HCT116 (cell line): ENCODE measurements around the gene CMBL. TPM values are rescaled to one million over a fixed set of nuclear protein-coding genes. Genes with fewer than 3 reads are reported as not detected.

Experiments
- ATAC-seq: fragments of 200-7000 bp; cut with Tn5 transposase; 2 replicates; pipeline ENCODE4 v1.9.1; 2020; ENCODE audit warnings: mild to moderate bottlenecking, moderate library complexity
- BruUV-seq: library from RNA; stranded (reverse); fragments of 400-500 nt; replicated peaks from 2 replicates; lab custom pipeline; 2021; lab: Mats Ljungman, UMichigan
- CTCF ChIA-PET: fragments of 300-600 bp; sonication (Branson Sonifier 250); formaldehyde crosslinking; loops from one replicate; lab custom pipeline; 2021; ENCODE audit warnings: antibody characterized with exemption; lab: Charles Lee
- POLR2A ChIA-PET: fragments of 300-600, 350-600 bp; sonication (Branson Sonifier 250); formaldehyde crosslinking; loops from one replicate; lab custom pipeline; 2021; ENCODE audit warnings: antibody characterized with exemption; lab: Charles Lee
- RAD21 ChIA-PET, 2 experiments: fragments of 300-600 bp; sonication (Branson Sonifier 250); formaldehyde crosslinking; loops; one replicate each; lab custom pipeline; 2023; ENCODE audit warnings: low total read pairs in 2 of 2; ENCODE audit not compliant: uncharacterized antibody in 2 of 2, unreplicated experiment in 2 of 2, low non-redundant PET in 1 of 2; lab: Charles Lee
- DNase-seq: peaks from one replicate; pipeline ENCODE4 v3.0.0-alpha.2; 2010; ENCODE audit warnings: low read depth, low spot score
- H2AFZ ChIP-seq: fragments of 200-600 bp; shearing (Covaris generic), sonication (generic); 2 replicates; pipeline ENCODE4 v1.6.1; 2017; ENCODE audit warnings: low read depth, mixed run types, mixed read lengths, antibody characterized with exemption, low read length; ENCODE audit not compliant: poor library complexity, severe bottlenecking
- H3K27ac ChIP-seq: 2 replicates; pipeline ENCODE4 v1.5.1; 2012; ENCODE audit warnings: low read depth, low read length
- H3K27me3 ChIP-seq: fragments of 200-600 bp; sonication (generic); 2 replicates; pipeline ENCODE4 v1.6.1; 2016; ENCODE audit warnings: mixed run types, low read length, mixed read lengths; ENCODE audit not compliant: insufficient read depth
- H3K36me3 ChIP-seq, 2 experiments: fragments of 200-500 bp in 1 of 2; fragments of 200-600 bp in 1 of 2; sonication (Bioruptor generic) in 1 of 2; sonication (generic) in 1 of 2; 2 replicates each; pipeline versions ENCODE4 v1.5.1 to v1.6.1; 2014 to 2016; ENCODE audit warnings: low read length in 2 of 2, inconsistent platforms in 1 of 2, mixed read lengths in 1 of 2, mixed run types in 1 of 2; ENCODE audit not compliant: insufficient read depth in 2 of 2, control insufficient read depth in 1 of 2
- H3K4me1 ChIP-seq, 2 experiments: fragments of 200-600 bp in 1 of 2; sonication (generic) in 1 of 2; 2 replicates each; pipeline versions ENCODE4 v1.5.1 to v1.6.1; 2012 to 2017; ENCODE audit warnings: low read length in 2 of 2, inconsistent platforms in 1 of 2, mild to moderate bottlenecking in 1 of 2, mixed read lengths in 1 of 2, mixed run types in 1 of 2, moderate library complexity in 1 of 2; ENCODE audit not compliant: insufficient read depth in 2 of 2, control insufficient read depth in 1 of 2
- H3K4me2 ChIP-seq: fragments of 200-600 bp; sonication (generic); 2 replicates; pipeline ENCODE4 v1.6.1; 2017; ENCODE audit warnings: mixed run types, low read length, mixed read lengths
- H3K4me3 ChIP-seq, 2 experiments: fragments of 200-600 bp in 1 of 2; sonication (generic) in 1 of 2; replicated peaks in 1 of 2; 2 replicates each; pipeline ENCODE4 v1.5.1; 2011 to 2016; ENCODE audit warnings: low read length in 2 of 2, control low read depth in 1 of 2, low read depth in 1 of 2, mild to moderate bottlenecking in 1 of 2, mixed read lengths in 1 of 2, mixed run types in 1 of 2
- H3K79me2 ChIP-seq: fragments of 200-600 bp; sonication (generic); 2 replicates; pipeline ENCODE4 v1.6.1; 2017; ENCODE audit warnings: mild to moderate bottlenecking, mixed run types, low read length, moderate library complexity, mixed read lengths; ENCODE audit not compliant: insufficient read depth
- H3K9ac ChIP-seq: fragments of 200-600 bp; sonication (generic); 2 replicates; pipeline ENCODE4 v1.6.1; 2016; ENCODE audit warnings: low read length, mixed read lengths
- H3K9me2 ChIP-seq: fragments of 200-600 bp; sonication (generic), shearing (Covaris generic); 2 replicates; pipeline ENCODE4 v1.6.1; 2017; ENCODE audit warnings: mixed run types, mild to moderate bottlenecking, moderate library complexity; ENCODE audit not compliant: insufficient read depth
- H3K9me3 ChIP-seq, 2 experiments: fragments of 200-500 bp in 1 of 2; fragments of 200-600 bp in 1 of 2; sonication (Bioruptor generic) in 1 of 2; sonication (generic) in 1 of 2; 2 replicates each; pipeline ENCODE4 v1.6.1; 2014 to 2017; ENCODE audit warnings: low read length in 2 of 2, mixed read lengths in 2 of 2, inconsistent platforms in 1 of 2, low read depth in 1 of 2, mild to moderate bottlenecking in 1 of 2, mixed run types in 1 of 2, moderate library complexity in 1 of 2; ENCODE audit not compliant: control insufficient read depth in 1 of 2, insufficient read depth in 1 of 2
- H4K20me1 ChIP-seq: fragments of 200-600 bp; sonication (generic), shearing (Covaris generic); 2 replicates; pipeline ENCODE4 v1.6.1; 2017; ENCODE audit warnings: mixed run types, mild to moderate bottlenecking, moderate library complexity; ENCODE audit not compliant: insufficient read depth
- ATF3 ChIP-seq: IDR thresholded peaks from 2 replicates; pipeline ENCODE4 v1.6.1; 2012
- CBX3 ChIP-seq: IDR thresholded peaks from 2 replicates; pipeline ENCODE4 v1.6.1; 2012; ENCODE audit warnings: low read depth
- CEBPB ChIP-seq: IDR thresholded peaks from 2 replicates; pipeline ENCODE4 v1.6.1; 2012; ENCODE audit warnings: low read depth
- CTCF ChIP-seq, 3 experiments: fragments of 200-600 bp in 1 of 3; sonication (generic) in 1 of 3; IDR thresholded peaks in 2 of 3; conservative IDR thresholded peaks in 1 of 3; 2 replicates each; pipeline ENCODE4 v1.5.1; 2012 to 2017; ENCODE audit warnings: low read depth in 2 of 3, low read length in 2 of 3, antibody characterized with exemption in 1 of 3, borderline replicate concordance in 1 of 3, control low read depth in 1 of 3, mild to moderate bottlenecking in 1 of 3, mixed read lengths in 1 of 3, mixed run types in 1 of 3, moderate library complexity in 1 of 3; ENCODE audit not compliant: insufficient read depth in 1 of 3
- EGR1 ChIP-seq: IDR thresholded peaks from 2 replicates; pipeline ENCODE4 v1.6.1; 2012; ENCODE audit warnings: low read depth
- EZH2phosphoT487 ChIP-seq: fragments of 200-600 bp; IDR thresholded peaks from 2 replicates; pipeline ENCODE4 v1.6.1; 2018; ENCODE audit warnings: antibody characterized with exemption, borderline replicate concordance
- FOSL1 ChIP-seq: IDR thresholded peaks from 2 replicates; pipeline ENCODE4 v1.6.1; 2012; ENCODE audit warnings: low read depth
- JUND ChIP-seq: IDR thresholded peaks from 2 replicates; pipeline ENCODE4 v1.6.1; 2012
- MAX ChIP-seq: IDR thresholded peaks from 2 replicates; pipeline ENCODE4 v1.6.1; 2012
- POLR2A ChIP-seq: IDR thresholded peaks from 2 replicates; pipeline ENCODE4 v1.7.0; 2011; ENCODE audit warnings: borderline replicate concordance; ENCODE audit not compliant: insufficient read depth, insufficient read length; ENCODE audit errors: extremely low read depth
- RAD21 ChIP-seq: IDR thresholded peaks from 2 replicates; pipeline ENCODE4 v1.6.1; 2012; ENCODE audit warnings: low read depth, mild to moderate bottlenecking
- SIN3A ChIP-seq: IDR thresholded peaks from 2 replicates; pipeline ENCODE4 v1.6.1; 2012; ENCODE audit warnings: low read depth
- SP1 ChIP-seq: IDR thresholded peaks from 2 replicates; pipeline ENCODE4 v1.6.1; 2012; ENCODE audit warnings: low read depth
- YY1 ChIP-seq: IDR thresholded peaks from 2 replicates; pipeline ENCODE4 v1.6.1; 2011; ENCODE audit warnings: low read length, low read depth, moderate library complexity, mild to moderate bottlenecking; ENCODE audit not compliant: insufficient replicate concordance; ENCODE audit errors: extremely low read depth
- ZFX ChIP-seq: fragments of 450-650 bp; IDR thresholded peaks from 2 replicates; pipeline ENCODE4 v1.6.1; 2017
- ZNF274 ChIP-seq: fragments of 200-500 bp; sonication (Bioruptor generic); IDR thresholded peaks from 2 replicates; pipeline ENCODE4 v1.6.1; 2014; ENCODE audit warnings: mild to moderate bottlenecking, low read depth, low read length, inconsistent platforms
- intact Hi-C: fragments of 100-400 bp; cut with micrococcal nuclease; formaldehyde crosslinking; loops from 2 replicates; pipeline ENCODE4 v1.10.0; 2022
- total RNA-seq: library from RNA; stranded (reverse); gene quantifications from one replicate; pipeline ENCODE4 v1.2.1, GENCODE V29; 2021; ENCODE audit not compliant: unreplicated experiment

The CMBL gene
- total RNA-seq, 1 experiment from 2014 or later = 51.0 TPM

GRCh38 chr5:10244342-10244944 lies 63.3 kb downstream of the CMBL start:
- no peak for TF ChIP-seq EZH2phosphoT487
- TF ChIP-seq ZFX = no peak
- TF ChIP-seq JUND = no peak
- TF ChIP-seq CTCF (IDR thresholded peaks at IDR 0.05 in 2 of 3, conservative IDR thresholded peaks at IDR 0.05 in 1 of 3; ENCODE audit: borderline replicate concordance in 1 of 3, insufficient read depth in 1 of 3, low read depth in 2 of 3, low read length in 2 of 3) = no peak
- intact Hi-C loops = no loop called here
- Histone ChIP-seq H3K4me3 (no peak overlapping the region), H3K9me2 (no peaks in the 10 kb centered on the region), H3K4me2 (no peak overlapping the region), H3K36me3 (no peaks in the 10 kb centered on the region), H3K9ac (no peak overlapping the region), H3K27ac (no peak overlapping the region), H3K27me3 (no peaks in the 10 kb centered on the region), H4K20me1 (no peaks in the 10 kb centered on the region), H3K4me1 (peaks cover 3 to 13% of the 10 kb centered on the region in 2 experiments; a peak in 2 of 4 replicates), H2AFZ (no peak overlapping the region), H3K79me2 (peaks cover 34% of the 10 kb centered on the region), H3K9me3 (no peaks in the 10 kb centered on the region)
- RAD21 ChIA-PET = no interaction called here
- CTCF ChIA-PET = no interaction called here
- no peak for ATAC-seq
- no TSS peak for BruUV-seq
- POLR2A ChIA-PET = no interaction called here
- DNase-seq = no peak

GRCh38 chr5:10243660-10244240 lies 64.0 kb downstream of the CMBL start:
- H3K9me2 ChIP-seq = no peaks in the 10 kb centered on the region
- no peaks in the 10 kb centered on the region; a peak in 1 of 4 replicates for H3K36me3 ChIP-seq
- H3K27me3 ChIP-seq = no peaks in the 10 kb centered on the region
- H3K4me3 ChIP-seq = no peak overlapping the region
- peaks cover 27% of the 10 kb centered on the region for H3K79me2 ChIP-seq
- DNase-seq = no peak
- intact Hi-C loops = no loop called here
- ChIA-PET POLR2A (interaction anchor here (0.7 kb wide), 1 partner anchor 10 kb away, joined by 3 read pairs; no protein-coding TSS in a partner anchor), CTCF (no interaction called here), RAD21 (no interaction called here)
- no peaks in the 10 kb centered on the region for H4K20me1 ChIP-seq
- BruUV-seq = no TSS peak
- no peaks in the 10 kb centered on the region for H3K9me3 ChIP-seq
- no peak overlapping the region for H3K9ac ChIP-seq
- peaks cover 3 to 12% of the 10 kb centered on the region in 2 experiments; a peak in 2 of 4 replicates for H3K4me1 ChIP-seq
- no peak for ATAC-seq
- H3K27ac ChIP-seq = no peak overlapping the region
- no peak overlapping the region for H2AFZ ChIP-seq
- H3K4me2 ChIP-seq = no peak overlapping the region
- TF ChIP-seq MAX = no peak
- TF ChIP-seq CTCF (IDR thresholded peaks at IDR 0.05 in 2 of 3, conservative IDR thresholded peaks at IDR 0.05 in 1 of 3; ENCODE audit: borderline replicate concordance in 1 of 3, insufficient read depth in 1 of 3, low read depth in 2 of 3, low read length in 2 of 3) = no peak
- TF ChIP-seq EGR1 = no peak
- no peak for TF ChIP-seq ZNF274
- TF ChIP-seq EZH2phosphoT487 = no peak
- no peak for TF ChIP-seq RAD21
- TF ChIP-seq FOSL1 = no peak
- TF ChIP-seq SIN3A = no peak
- no peak for TF ChIP-seq CBX3
- TF ChIP-seq ATF3 = no peak
- TF ChIP-seq JUND = no peak
- no peak for TF ChIP-seq POLR2A
- no peak for TF ChIP-seq SP1
- no peak for TF ChIP-seq CEBPB
- TF ChIP-seq YY1 = no peak
